Peyer's patch (tissue), 4 donors: Measurements from ENCODE around the gene RSRC2.

Experiments used
- POLR2A ChIP-seq, 2 donors: fragments of 450-650 bp; IDR thresholded peaks; one replicate each; pipeline ENCODE4 v1.5.1; 2017; ENCODE audit warnings: antibody characterized with exemption in 2 of 2, mild to moderate bottlenecking in 2 of 2, moderate library complexity in 2 of 2
- TF ChIP-seq, protein P1 (sequence below), 6 experiments: fragments of 450-650 bp in 4 of 6; fragments of 200-600 bp in 2 of 6; sonication (generic) in 1 of 6; IDR thresholded peaks; one replicate each; pipeline ENCODE4 v1.5.1; 2017 to 2019; ENCODE audit warnings: antibody characterized with exemption in 6 of 6, mild to moderate bottlenecking in 3 of 6, moderate library complexity in 1 of 6

DNA sequence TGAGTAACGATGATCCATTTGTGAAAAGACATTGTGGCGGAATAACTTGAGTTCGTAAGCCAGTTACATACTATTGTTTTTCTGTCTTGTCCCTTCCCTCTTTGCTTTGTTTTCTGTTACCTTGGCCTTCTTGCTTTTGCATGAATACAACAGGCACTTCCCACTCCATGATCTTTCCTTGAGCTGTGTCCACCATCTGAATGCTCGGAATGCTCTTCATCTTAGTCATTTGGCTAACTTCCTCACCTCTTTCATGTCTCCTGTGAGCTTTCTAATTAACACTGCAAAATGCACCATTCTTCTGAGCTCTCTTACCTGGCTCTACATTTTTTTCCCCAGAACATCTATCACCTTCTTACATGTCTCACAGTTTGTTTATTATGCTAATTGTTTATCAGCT lies 10.3 kb upstream of the RSRC2 start:
- TF ChIP-seq, protein P1, sequence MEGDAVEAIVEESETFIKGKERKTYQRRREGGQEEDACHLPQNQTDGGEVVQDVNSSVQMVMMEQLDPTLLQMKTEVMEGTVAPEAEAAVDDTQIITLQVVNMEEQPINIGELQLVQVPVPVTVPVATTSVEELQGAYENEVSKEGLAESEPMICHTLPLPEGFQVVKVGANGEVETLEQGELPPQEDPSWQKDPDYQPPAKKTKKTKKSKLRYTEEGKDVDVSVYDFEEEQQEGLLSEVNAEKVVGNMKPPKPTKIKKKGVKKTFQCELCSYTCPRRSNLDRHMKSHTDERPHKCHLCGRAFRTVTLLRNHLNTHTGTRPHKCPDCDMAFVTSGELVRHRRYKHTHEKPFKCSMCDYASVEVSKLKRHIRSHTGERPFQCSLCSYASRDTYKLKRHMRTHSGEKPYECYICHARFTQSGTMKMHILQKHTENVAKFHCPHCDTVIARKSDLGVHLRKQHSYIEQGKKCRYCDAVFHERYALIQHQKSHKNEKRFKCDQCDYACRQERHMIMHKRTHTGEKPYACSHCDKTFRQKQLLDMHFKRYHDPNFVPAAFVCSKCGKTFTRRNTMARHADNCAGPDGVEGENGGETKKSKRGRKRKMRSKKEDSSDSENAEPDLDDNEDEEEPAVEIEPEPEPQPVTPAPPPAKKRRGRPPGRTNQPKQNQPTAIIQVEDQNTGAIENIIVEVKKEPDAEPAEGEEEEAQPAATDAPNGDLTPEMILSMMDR (IDR thresholded peaks at IDR 0.05): no peak
- no peak for TF ChIP-seq POLR2A (IDR thresholded peaks at IDR 0.05)
